GM12878 (cell line): Measurements from ENCODE around the gene NLGN3. TPM values are rescaled to one million over a fixed set of nuclear protein-coding genes. Genes with fewer than 3 reads are reported as not detected.

Source experiments
- BCL11A ChIP-seq: IDR thresholded peaks from 2 replicates; pipeline ENCODE4 v1.6.1; 2011; ENCODE audit warnings: low read depth, low read length
- CBX3 ChIP-seq: fragments of 200-600 bp; sonication (generic); IDR thresholded peaks from 2 replicates; pipeline ENCODE4 v1.6.1; 2016; ENCODE audit warnings: low read depth, borderline replicate concordance
- CEBPB ChIP-seq, 2 experiments: fragments of 150-350 bp in 1 of 2; IDR thresholded peaks; 2 replicates each; pipeline ENCODE4 v1.6.1; 2012 to 2014; ENCODE audit warnings: low read depth in 2 of 2, low read length in 2 of 2, borderline replicate concordance in 1 of 2, inconsistent platforms in 1 of 2
- EP300 ChIP-seq, 2 experiments: fragments of 150-350 bp in 1 of 2; IDR thresholded peaks; 2 replicates each; pipeline ENCODE4 v1.6.1; 2011 to 2012; ENCODE audit warnings: low read depth in 2 of 2, low read length in 2 of 2, borderline replicate concordance in 1 of 2, improper control_type of control experiment in 1 of 2, inconsistent platforms in 1 of 2; ENCODE audit not compliant: control insufficient read depth in 1 of 2
- GABPA ChIP-seq: IDR thresholded peaks from 2 replicates; pipeline ENCODE4 v1.6.1; 2014; ENCODE audit warnings: antibody characterized with exemption, low read depth, mild to moderate bottlenecking, inconsistent platforms
- HDGF ChIP-seq: fragments of 450-650 bp; IDR thresholded peaks from 2 replicates; pipeline ENCODE4 v1.6.1; 2016; ENCODE audit warnings: antibody characterized with exemption
- IRF3 ChIP-seq: fragments of 450-650 bp; IDR thresholded peaks from 2 replicates; pipeline ENCODE4 v1.6.1; 2014; ENCODE audit warnings: mild to moderate bottlenecking
- IRF4 ChIP-seq: IDR thresholded peaks from 2 replicates; pipeline ENCODE4 v1.6.1; 2011; ENCODE audit warnings: low read depth, low read length
- MAX ChIP-seq: IDR thresholded peaks from 2 replicates; pipeline ENCODE4 v1.6.1; 2012; ENCODE audit warnings: low read depth, low read length, improper control_type of control experiment
- MLLT1 ChIP-seq: fragments of 450-650 bp; IDR thresholded peaks from 2 replicates; pipeline ENCODE4 v1.6.1; 2016; ENCODE audit warnings: mild to moderate bottlenecking
- MTA2 ChIP-seq: fragments of 450-650 bp; IDR thresholded peaks from 2 replicates; pipeline ENCODE4 v1.6.1; 2016; ENCODE audit warnings: low read depth, mild to moderate bottlenecking, moderate library complexity
- MXI1 ChIP-seq: fragments of 150-350 bp; IDR thresholded peaks from 2 replicates; pipeline ENCODE4 v1.6.1; 2011; ENCODE audit warnings: low read depth, mild to moderate bottlenecking, inconsistent platforms, low read length, improper control_type of control experiment
- NFIC ChIP-seq: IDR thresholded peaks from 2 replicates; pipeline ENCODE4 v1.6.1; 2012; ENCODE audit warnings: low read depth, mild to moderate bottlenecking, inconsistent platforms, low read length, moderate library complexity
- PKNOX1 ChIP-seq: fragments of 450-650 bp; IDR thresholded peaks from 2 replicates; pipeline ENCODE4 v1.6.1; 2016; ENCODE audit warnings: mild to moderate bottlenecking
- POLR2AphosphoS2 ChIP-seq: IDR thresholded peaks from 2 replicates; pipeline ENCODE4 v1.6.1; 2011; ENCODE audit warnings: low read depth, mild to moderate bottlenecking, low read length, improper control_type of control experiment, moderate library complexity
- POLR2AphosphoS5 ChIP-seq: IDR thresholded peaks from 2 replicates; pipeline ENCODE4 v1.6.1; 2011; ENCODE audit warnings: mild to moderate bottlenecking, low read length, inconsistent platforms
- RAD51 ChIP-seq: fragments of 450-650 bp; IDR thresholded peaks from 2 replicates; pipeline ENCODE4 v1.6.1; 2016; ENCODE audit warnings: moderate library complexity, mild to moderate bottlenecking, inconsistent platforms
- RB1 ChIP-seq: fragments of 450-650 bp; formaldehyde crosslinking; IDR thresholded peaks from 2 replicates; pipeline ENCODE4 v1.6.1; 2017; ENCODE audit warnings: mild to moderate bottlenecking, borderline replicate concordance
- SMAD5 ChIP-seq: IDR thresholded peaks from 2 replicates; pipeline ENCODE4 v1.6.1; 2016; ENCODE audit warnings: antibody characterized with exemption, low read depth
- SRF ChIP-seq, 2 experiments: IDR thresholded peaks; 2 replicates each; pipeline ENCODE4 v1.6.1; 2011; ENCODE audit warnings: low read depth in 2 of 2, low read length in 2 of 2, mild to moderate bottlenecking in 1 of 2, moderate library complexity in 1 of 2
- TCF12 ChIP-seq: IDR thresholded peaks from 2 replicates; pipeline ENCODE4 v1.6.1; 2011; ENCODE audit warnings: low read depth, mild to moderate bottlenecking, low read length
- polyA plus RNA-seq, 11 experiments: library from polyadenylated mRNA; depleted of rRNA in 4 of 11; unstranded in 6 of 11; stranded (reverse) in 5 of 11; fragments of >200 nt; fragmentation: Nextera tagmentation in 4 of 11; fragmentation: Illumina TruSeq in 1 of 11; extraction: Ambion mirVana in 4 of 11; extraction: Trizol in 1 of 11; gene quantifications; 1 replicate in 1 of 11; 2 replicates in 10 of 11; pipeline versions ENCODE4 v1.2.1 to v1.2.3, GENCODE V29; 2011 to 2016; ENCODE audit warnings: inconsistent platforms in 2 of 11, missing spikeins in 2 of 11, low read depth in 1 of 11
- total RNA-seq, 4 experiments: library from RNA; depleted of rRNA in 3 of 4; stranded (reverse); fragments of >200 nt in 3 of 4; fragmentation: Illumina TruSeq in 1 of 4; extraction: Trizol in 1 of 4; gene quantifications; 2 replicates each; pipeline versions ENCODE4 v1.2.1 to v1.2.3, GENCODE V29; 2013 to 2021
- TF ChIP-seq, protein P1 (sequence below): fragments of 450-650 bp; IDR thresholded peaks from 2 replicates; pipeline ENCODE4 v1.6.1; 2017; ENCODE audit warnings: mild to moderate bottlenecking, moderate library complexity

Gene NLGN3
- total and polyA plus RNA-seq, 10 of the 15 experiments (the other 5 are each of a cell fraction or from before 2014, with no cell fraction given): 0.07 to 0.73 (median 0.28) TPM

DNA sequence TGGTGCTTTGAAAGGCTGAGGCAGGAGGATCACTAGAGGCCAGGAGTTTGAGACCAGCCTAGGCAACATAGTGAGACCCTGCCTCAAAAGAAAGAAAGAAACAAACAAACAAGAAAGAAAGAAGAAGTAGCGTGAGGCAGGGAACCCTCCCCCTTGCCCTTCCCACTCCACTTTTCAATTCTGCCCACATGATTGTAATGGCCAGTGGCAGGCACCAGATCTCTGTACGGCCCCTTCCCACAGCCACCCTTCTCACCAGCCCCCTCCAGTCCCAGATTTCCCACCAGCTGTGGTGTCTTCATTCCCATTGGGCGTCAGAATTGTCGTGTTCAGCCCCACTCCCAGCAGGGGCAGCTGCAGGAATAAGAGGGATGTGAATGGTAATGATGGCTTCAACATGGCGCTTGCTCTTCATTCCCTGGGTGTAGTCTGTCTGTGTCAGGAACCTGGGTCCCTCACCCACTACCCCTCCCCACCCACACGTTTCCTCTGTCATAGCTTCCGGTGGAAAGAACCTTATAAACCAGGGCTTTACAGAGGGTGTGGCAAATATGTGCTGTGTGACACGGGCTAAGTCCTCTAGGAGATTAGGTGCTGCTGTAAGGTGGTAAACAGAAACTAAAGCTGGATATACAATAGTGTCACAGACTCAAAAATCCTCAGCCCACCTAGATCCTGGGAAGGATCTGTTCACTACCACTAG is 33.3 kb upstream of the NLGN3 start, which contains the start of gene IL2RG (continued):
- TF ChIP-seq, protein P1, sequence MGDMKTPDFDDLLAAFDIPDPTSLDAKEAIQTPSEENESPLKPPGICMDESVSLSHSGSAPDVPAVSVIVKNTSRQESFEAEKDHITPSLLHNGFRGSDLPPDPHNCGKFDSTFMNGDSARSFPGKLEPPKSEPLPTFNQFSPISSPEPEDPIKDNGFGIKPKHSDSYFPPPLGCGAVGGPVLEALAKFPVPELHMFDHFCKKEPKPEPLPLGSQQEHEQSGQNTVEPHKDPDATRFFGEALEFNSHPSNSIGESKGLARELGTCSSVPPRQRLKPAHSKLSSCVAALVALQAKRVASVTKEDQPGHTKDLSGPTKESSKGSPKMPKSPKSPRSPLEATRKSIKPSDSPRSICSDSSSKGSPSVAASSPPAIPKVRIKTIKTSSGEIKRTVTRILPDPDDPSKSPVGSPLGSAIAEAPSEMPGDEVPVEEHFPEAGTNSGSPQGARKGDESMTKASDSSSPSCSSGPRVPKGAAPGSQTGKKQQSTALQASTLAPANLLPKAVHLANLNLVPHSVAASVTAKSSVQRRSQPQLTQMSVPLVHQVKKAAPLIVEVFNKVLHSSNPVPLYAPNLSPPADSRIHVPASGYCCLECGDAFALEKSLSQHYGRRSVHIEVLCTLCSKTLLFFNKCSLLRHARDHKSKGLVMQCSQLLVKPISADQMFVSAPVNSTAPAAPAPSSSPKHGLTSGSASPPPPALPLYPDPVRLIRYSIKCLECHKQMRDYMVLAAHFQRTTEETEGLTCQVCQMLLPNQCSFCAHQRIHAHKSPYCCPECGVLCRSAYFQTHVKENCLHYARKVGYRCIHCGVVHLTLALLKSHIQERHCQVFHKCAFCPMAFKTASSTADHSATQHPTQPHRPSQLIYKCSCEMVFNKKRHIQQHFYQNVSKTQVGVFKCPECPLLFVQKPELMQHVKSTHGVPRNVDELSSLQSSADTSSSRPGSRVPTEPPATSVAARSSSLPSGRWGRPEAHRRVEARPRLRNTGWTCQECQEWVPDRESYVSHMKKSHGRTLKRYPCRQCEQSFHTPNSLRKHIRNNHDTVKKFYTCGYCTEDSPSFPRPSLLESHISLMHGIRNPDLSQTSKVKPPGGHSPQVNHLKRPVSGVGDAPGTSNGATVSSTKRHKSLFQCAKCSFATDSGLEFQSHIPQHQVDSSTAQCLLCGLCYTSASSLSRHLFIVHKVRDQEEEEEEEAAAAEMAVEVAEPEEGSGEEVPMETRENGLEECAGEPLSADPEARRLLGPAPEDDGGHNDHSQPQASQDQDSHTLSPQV: no peak
- TF ChIP-seq MTA2 (0 out of 2 replicates have a peak, but pooled peaks have one; percentile 17), IRF3 (no peak), CBX3 (no peak), RAD51 (no peak), NFIC (0 out of 2 replicates have a peak, but pooled peaks have one; percentile 40), SRF (IDR thresholded peaks at IDR 0.05; ENCODE audit: low read depth in 2 of 2, low read length in 2 of 2) (no peak), TCF12 (no peak), SMAD5 (peak; percentile 77), POLR2AphosphoS5 (peak; percentile 97), MLLT1 (no peak), HDGF (peak; percentile 45; the same call in 1 of the 2 replicates), RB1 (no peak), GABPA (peak; percentile 55; the same call in 1 of the 2 replicates), POLR2AphosphoS2 (peak; percentile 96), EP300 (IDR thresholded peaks at IDR 0.05; ENCODE audit: borderline replicate concordance in 1 of 2, control insufficient read depth in 1 of 2, low read depth in 2 of 2, low read length in 2 of 2) (peak in 1 of 2 experiments; percentile 62; a peak in 1 of 4 replicates), CEBPB (IDR thresholded peaks at IDR 0.05; ENCODE audit: borderline replicate concordance in 1 of 2, low read depth in 2 of 2, low read length in 2 of 2) (no peak), MXI1 (peak; percentile 56; the same call in 1 of the 2 replicates), MAX (no peak), IRF4 (0 out of 2 replicates have a peak, but pooled peaks have one; percentile 14), PKNOX1 (peak; percentile 58), BCL11A (0 out of 2 replicates have a peak, but pooled peaks have one; percentile 29)
